Liver (tissue), 9 donors: ENCODE results near the gene ZFYVE28. TPM values are rescaled to one million over a fixed set of nuclear protein-coding genes. Genes with fewer than 3 reads are reported as not detected.

Experiments used
- DNase-seq: peaks from one replicate; pipeline ENCODE4 v3.0.0-alpha.2; 2017; ENCODE audit warnings: low spot score
- H3K27ac ChIP-seq, 2 donors: one replicate each; pipeline ENCODE4 v1.7.0; 2013; ENCODE audit warnings: inconsistent platforms in 2 of 2, low read length in 2 of 2, control low read depth in 1 of 2, low read depth in 1 of 2, mild to moderate bottlenecking in 1 of 2
- H3K27me3 ChIP-seq, 4 donors: one replicate each; pipeline versions ENCODE4 v1.6.1 to v1.7.0; 2013; ENCODE audit warnings: low read length in 3 of 4, inconsistent platforms in 1 of 4, mild to moderate bottlenecking in 1 of 4, moderate library complexity in 1 of 4; ENCODE audit not compliant: control insufficient read depth in 4 of 4, insufficient read depth in 4 of 4
- H3K36me3 ChIP-seq, 4 donors: one replicate each; pipeline versions ENCODE4 v1.6.1 to v1.7.0; 2013; ENCODE audit warnings: low read length in 3 of 4, mild to moderate bottlenecking in 3 of 4, low read depth in 1 of 4, moderate library complexity in 1 of 4; ENCODE audit not compliant: control insufficient read depth in 4 of 4, insufficient read depth in 3 of 4
- H3K4me1 ChIP-seq, 4 donors: one replicate each; pipeline versions ENCODE4 v1.6.1 to v1.7.0; 2013; ENCODE audit warnings: low read length in 3 of 4, mild to moderate bottlenecking in 3 of 4, moderate library complexity in 1 of 4; ENCODE audit not compliant: control insufficient read depth in 4 of 4, insufficient read depth in 4 of 4
- H3K4me3 ChIP-seq, 3 donors: one replicate each; pipeline versions ENCODE4 v1.6.1 to v1.7.0; 2013; ENCODE audit warnings: low read length in 3 of 3, control low read depth in 1 of 3, low read depth in 1 of 3, mild to moderate bottlenecking in 1 of 3
- H3K9ac ChIP-seq, 2 donors: one replicate each; pipeline ENCODE4 v1.7.0; 2013; ENCODE audit warnings: low read length in 2 of 2, mild to moderate bottlenecking in 2 of 2, moderate library complexity in 2 of 2, control low read depth in 1 of 2, low read depth in 1 of 2
- H3K9me3 ChIP-seq, 4 donors: one replicate each; pipeline versions ENCODE4 v1.6.1 to v1.7.0; 2013; ENCODE audit warnings: low read length in 3 of 4; ENCODE audit not compliant: control insufficient read depth in 4 of 4
- EGR1 ChIP-seq, 2 donors: IDR thresholded peaks; 2 replicates each; pipeline ENCODE4 v1.6.1; 2016 to 2018; ENCODE audit warnings: antibody characterized with exemption in 2 of 2, low read depth in 2 of 2
- FOXA1 ChIP-seq: IDR thresholded peaks from 2 replicates; pipeline ENCODE4 v1.6.1; 2016; ENCODE audit warnings: antibody characterized with exemption
- FOXA2 ChIP-seq: IDR thresholded peaks from 2 replicates; pipeline ENCODE4 v1.6.1; 2016; ENCODE audit warnings: antibody characterized with exemption
- GABPA ChIP-seq, 2 donors: IDR thresholded peaks in 1 of 2; conservative IDR thresholded peaks in 1 of 2; 2 replicates each; pipeline ENCODE4 v1.6.1; 2016; ENCODE audit warnings: antibody characterized with exemption in 2 of 2, mild to moderate bottlenecking in 1 of 2, moderate library complexity in 1 of 2
- HNF4A ChIP-seq, 2 donors: conservative IDR thresholded peaks; 2 replicates each; pipeline ENCODE4 v1.6.1; 2016; ENCODE audit warnings: antibody characterized with exemption in 2 of 2, mild to moderate bottlenecking in 2 of 2
- HNF4G ChIP-seq: IDR thresholded peaks from 2 replicates; pipeline ENCODE4 v1.6.1; 2016; ENCODE audit warnings: antibody characterized with exemption
- JUND ChIP-seq, 2 donors: IDR thresholded peaks; 2 replicates each; pipeline ENCODE4 v1.6.1; 2016; ENCODE audit warnings: antibody characterized with exemption in 2 of 2
- MAX ChIP-seq: IDR thresholded peaks from 2 replicates; pipeline ENCODE4 v1.6.1; 2016; ENCODE audit warnings: antibody characterized with exemption
- NR2F2 ChIP-seq: IDR thresholded peaks from 2 replicates; pipeline ENCODE4 v1.6.1; 2016; ENCODE audit warnings: antibody characterized with exemption
- RAD21 ChIP-seq, 2 donors: IDR thresholded peaks; 2 replicates each; pipeline ENCODE4 v1.6.1; 2016; ENCODE audit warnings: antibody characterized with exemption in 2 of 2, mild to moderate bottlenecking in 2 of 2
- RXRA ChIP-seq, 2 donors: IDR thresholded peaks; 2 replicates each; pipeline ENCODE4 v1.6.1; 2017 to 2018; ENCODE audit warnings: antibody characterized with exemption in 2 of 2, mild to moderate bottlenecking in 1 of 2
- SP1 ChIP-seq: IDR thresholded peaks from 2 replicates; pipeline ENCODE4 v1.6.1; 2018; ENCODE audit warnings: antibody characterized with exemption, mild to moderate bottlenecking
- TAF1 ChIP-seq: conservative IDR thresholded peaks from 2 replicates; pipeline ENCODE4 v1.6.1; 2016; ENCODE audit warnings: antibody characterized with exemption, mild to moderate bottlenecking
- YY1 ChIP-seq: IDR thresholded peaks from 2 replicates; pipeline ENCODE4 v1.6.1; 2016; ENCODE audit warnings: antibody characterized with exemption, mild to moderate bottlenecking
- ZBTB33 ChIP-seq: IDR thresholded peaks from 2 replicates; pipeline ENCODE4 v1.6.1; 2016; ENCODE audit warnings: antibody characterized with exemption
- WGBS: extraction: QIAGEN DNeasy Blood & Tissue Kit; methylation state at CpG from one replicate; pipeline ENCODE4 v1.1.7; 2013; 5-methylcytosine and 5-hydroxymethylcytosine counted together
- polyA plus RNA-seq, 2 donors: library from polyadenylated mRNA; stranded (reverse) in 1 of 2; unstranded in 1 of 2; fragments of 200-250 nt in 1 of 2; fragments of >200 nt in 1 of 2; fragmentation: Nextera tagmentation in 1 of 2; extraction: Ambion mirVana in 1 of 2; gene quantifications; one replicate each; pipeline versions ENCODE4 v1.2.1 to v1.2.3, GENCODE V29; 2013 to 2015
- total RNA-seq, 2 donors: library from RNA; depleted of rRNA; stranded (reverse); fragments of >200 nt; gene quantifications; one replicate each; pipeline ENCODE4 v1.2.3, GENCODE V29; 2014
- TF ChIP-seq, protein P1 (sequence below): IDR thresholded peaks from 2 replicates; pipeline ENCODE4 v1.6.1; 2016; ENCODE audit warnings: antibody characterized with exemption
- TF ChIP-seq, protein P2 (sequence below): IDR thresholded peaks from 2 replicates; pipeline ENCODE4 v1.6.1; 2016; ENCODE audit warnings: antibody characterized with exemption, mild to moderate bottlenecking
- TF ChIP-seq, protein P3 (sequence below): fragments of 150-350 bp; IDR thresholded peaks from 2 replicates; pipeline ENCODE4 v1.5.1; 2017; ENCODE audit warnings: improper control_type of control experiment, low read depth, low read length; ENCODE audit not compliant: missing input control
- donor health status: healthy.
- donor health status: healthy.
- donor health status: healthy.
- donor health status: healthy.
- donor health status: healthy.

The ZFYVE28 gene
- total and polyA plus RNA-seq, 4 donors = 2.0 to 6.1 (median 2.7) TPM

DNA sequence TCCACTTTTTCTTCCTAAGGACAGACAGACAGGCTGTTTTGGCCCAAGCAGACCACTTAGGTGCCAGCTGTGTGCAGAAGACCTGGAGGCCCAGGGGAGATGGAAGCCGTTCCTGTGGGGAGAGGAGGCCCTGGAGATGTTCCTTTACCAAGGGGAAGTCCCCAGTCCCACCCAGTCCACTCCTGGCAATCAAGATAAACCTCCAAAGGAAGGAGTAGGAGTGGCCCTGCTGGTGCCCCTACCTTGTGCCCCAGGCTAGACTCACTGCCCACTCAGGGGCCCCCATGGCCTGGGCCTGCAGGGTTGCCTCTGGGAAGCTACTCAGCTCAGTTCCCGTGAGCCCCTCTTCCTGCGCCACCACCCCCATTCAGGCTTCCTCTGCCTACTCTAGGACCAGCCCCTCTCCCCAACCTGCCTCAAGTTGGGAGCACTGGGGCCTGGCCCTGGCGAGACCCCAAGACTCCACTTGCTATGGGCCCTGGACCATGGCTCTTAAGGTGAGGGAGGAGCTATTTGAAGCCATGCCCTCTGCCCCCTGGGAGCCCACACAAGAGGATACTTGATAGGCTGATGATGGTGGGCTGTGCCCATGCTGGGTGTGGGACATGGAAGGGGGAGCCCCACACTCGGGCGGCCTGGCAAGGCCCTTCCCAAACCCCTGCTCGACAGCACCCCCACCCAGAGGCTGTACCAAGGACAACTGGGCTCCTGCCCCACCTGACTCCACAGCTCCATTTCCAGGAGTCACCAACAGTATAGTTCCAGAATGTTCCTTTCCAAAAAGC, 25.7 kb upstream of the ZFYVE28 start:
- no peak for DNase-seq

GRCh38 chr4:2443061-2443730, 24.8 kb upstream of the ZFYVE28 start:
- Histone ChIP-seq H3K4me1 (no peaks in the 10 kb centered on the region), H3K9ac (no peak overlapping the region), H3K4me3 (no peak overlapping the region), H3K36me3 (no peaks in the 10 kb centered on the region), H3K27ac (no peak overlapping the region), H3K9me3 (no peaks in the 10 kb centered on the region), H3K27me3 (no peaks in the 10 kb centered on the region)
- DNase-seq = no peak
- WGBS = 91% methylated on average over 20 of the region's 20 CpGs
- TF ChIP-seq HNF4G (no peak), NR2F2 (no peak), TAF1 (no peak), HNF4A (conservative IDR thresholded peaks at IDR 0.05) (no peak), JUND (IDR thresholded peaks at IDR 0.05) (no peak), RAD21 (IDR thresholded peaks at IDR 0.05) (no peak), SP1 (no peak), YY1 (no peak), ZBTB33 (no peak), RXRA (IDR thresholded peaks at IDR 0.05) (no peak)
- TF ChIP-seq, protein P1, sequence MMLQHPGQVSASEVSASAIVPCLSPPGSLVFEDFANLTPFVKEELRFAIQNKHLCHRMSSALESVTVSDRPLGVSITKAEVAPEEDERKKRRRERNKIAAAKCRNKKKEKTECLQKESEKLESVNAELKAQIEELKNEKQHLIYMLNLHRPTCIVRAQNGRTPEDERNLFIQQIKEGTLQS = no peak

More for the DNA sequence above, 25.7 kb upstream of the ZFYVE28 start:
- TF ChIP-seq, protein P2, sequence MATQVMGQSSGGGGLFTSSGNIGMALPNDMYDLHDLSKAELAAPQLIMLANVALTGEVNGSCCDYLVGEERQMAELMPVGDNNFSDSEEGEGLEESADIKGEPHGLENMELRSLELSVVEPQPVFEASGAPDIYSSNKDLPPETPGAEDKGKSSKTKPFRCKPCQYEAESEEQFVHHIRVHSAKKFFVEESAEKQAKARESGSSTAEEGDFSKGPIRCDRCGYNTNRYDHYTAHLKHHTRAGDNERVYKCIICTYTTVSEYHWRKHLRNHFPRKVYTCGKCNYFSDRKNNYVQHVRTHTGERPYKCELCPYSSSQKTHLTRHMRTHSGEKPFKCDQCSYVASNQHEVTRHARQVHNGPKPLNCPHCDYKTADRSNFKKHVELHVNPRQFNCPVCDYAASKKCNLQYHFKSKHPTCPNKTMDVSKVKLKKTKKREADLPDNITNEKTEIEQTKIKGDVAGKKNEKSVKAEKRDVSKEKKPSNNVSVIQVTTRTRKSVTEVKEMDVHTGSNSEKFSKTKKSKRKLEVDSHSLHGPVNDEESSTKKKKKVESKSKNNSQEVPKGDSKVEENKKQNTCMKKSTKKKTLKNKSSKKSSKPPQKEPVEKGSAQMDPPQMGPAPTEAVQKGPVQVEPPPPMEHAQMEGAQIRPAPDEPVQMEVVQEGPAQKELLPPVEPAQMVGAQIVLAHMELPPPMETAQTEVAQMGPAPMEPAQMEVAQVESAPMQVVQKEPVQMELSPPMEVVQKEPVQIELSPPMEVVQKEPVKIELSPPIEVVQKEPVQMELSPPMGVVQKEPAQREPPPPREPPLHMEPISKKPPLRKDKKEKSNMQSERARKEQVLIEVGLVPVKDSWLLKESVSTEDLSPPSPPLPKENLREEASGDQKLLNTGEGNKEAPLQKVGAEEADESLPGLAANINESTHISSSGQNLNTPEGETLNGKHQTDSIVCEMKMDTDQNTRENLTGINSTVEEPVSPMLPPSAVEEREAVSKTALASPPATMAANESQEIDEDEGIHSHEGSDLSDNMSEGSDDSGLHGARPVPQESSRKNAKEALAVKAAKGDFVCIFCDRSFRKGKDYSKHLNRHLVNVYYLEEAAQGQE = no peak
- TF ChIP-seq, protein P3, sequence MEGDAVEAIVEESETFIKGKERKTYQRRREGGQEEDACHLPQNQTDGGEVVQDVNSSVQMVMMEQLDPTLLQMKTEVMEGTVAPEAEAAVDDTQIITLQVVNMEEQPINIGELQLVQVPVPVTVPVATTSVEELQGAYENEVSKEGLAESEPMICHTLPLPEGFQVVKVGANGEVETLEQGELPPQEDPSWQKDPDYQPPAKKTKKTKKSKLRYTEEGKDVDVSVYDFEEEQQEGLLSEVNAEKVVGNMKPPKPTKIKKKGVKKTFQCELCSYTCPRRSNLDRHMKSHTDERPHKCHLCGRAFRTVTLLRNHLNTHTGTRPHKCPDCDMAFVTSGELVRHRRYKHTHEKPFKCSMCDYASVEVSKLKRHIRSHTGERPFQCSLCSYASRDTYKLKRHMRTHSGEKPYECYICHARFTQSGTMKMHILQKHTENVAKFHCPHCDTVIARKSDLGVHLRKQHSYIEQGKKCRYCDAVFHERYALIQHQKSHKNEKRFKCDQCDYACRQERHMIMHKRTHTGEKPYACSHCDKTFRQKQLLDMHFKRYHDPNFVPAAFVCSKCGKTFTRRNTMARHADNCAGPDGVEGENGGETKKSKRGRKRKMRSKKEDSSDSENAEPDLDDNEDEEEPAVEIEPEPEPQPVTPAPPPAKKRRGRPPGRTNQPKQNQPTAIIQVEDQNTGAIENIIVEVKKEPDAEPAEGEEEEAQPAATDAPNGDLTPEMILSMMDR = no peak
- TF ChIP-seq FOXA1 (no peak), MAX (no peak), NR2F2 (no peak), HNF4G (no peak), SP1 (no peak), RAD21 (IDR thresholded peaks at IDR 0.05) (no peak), EGR1 (IDR thresholded peaks at IDR 0.05; ENCODE audit: low read depth in 2 of 2) (no peak), GABPA (IDR thresholded peaks at IDR 0.05 in 1 of 2, conservative IDR thresholded peaks at IDR 0.05 in 1 of 2) (no peak), FOXA2 (no peak), HNF4A (conservative IDR thresholded peaks at IDR 0.05) (no peak), RXRA (IDR thresholded peaks at IDR 0.05) (no peak)
- TF ChIP-seq, protein P1 = no peak
- WGBS = 88% methylated on average over 7 of the region's 7 CpGs
- H3K9me3 ChIP-seq = no peaks in the 10 kb centered on the region
- H3K4me1 ChIP-seq = no peaks in the 10 kb centered on the region
- no peaks in the 10 kb centered on the region for H3K36me3 ChIP-seq
- H3K4me3 ChIP-seq = no peak overlapping the region
- no peaks in the 10 kb centered on the region for H3K27me3 ChIP-seq
- no peak overlapping the region for H3K9ac ChIP-seq
- H3K27ac ChIP-seq = no peak overlapping the region
